AG08395 (cell line): ENCODE measurements around the gene CRIP2.

Experiments
- DNase-seq: peaks from one replicate; pipeline ENCODE4 v3.0.0; 2012; ENCODE audit warnings: mixed read lengths, low spot score

The CRIP2 gene

DNA sequence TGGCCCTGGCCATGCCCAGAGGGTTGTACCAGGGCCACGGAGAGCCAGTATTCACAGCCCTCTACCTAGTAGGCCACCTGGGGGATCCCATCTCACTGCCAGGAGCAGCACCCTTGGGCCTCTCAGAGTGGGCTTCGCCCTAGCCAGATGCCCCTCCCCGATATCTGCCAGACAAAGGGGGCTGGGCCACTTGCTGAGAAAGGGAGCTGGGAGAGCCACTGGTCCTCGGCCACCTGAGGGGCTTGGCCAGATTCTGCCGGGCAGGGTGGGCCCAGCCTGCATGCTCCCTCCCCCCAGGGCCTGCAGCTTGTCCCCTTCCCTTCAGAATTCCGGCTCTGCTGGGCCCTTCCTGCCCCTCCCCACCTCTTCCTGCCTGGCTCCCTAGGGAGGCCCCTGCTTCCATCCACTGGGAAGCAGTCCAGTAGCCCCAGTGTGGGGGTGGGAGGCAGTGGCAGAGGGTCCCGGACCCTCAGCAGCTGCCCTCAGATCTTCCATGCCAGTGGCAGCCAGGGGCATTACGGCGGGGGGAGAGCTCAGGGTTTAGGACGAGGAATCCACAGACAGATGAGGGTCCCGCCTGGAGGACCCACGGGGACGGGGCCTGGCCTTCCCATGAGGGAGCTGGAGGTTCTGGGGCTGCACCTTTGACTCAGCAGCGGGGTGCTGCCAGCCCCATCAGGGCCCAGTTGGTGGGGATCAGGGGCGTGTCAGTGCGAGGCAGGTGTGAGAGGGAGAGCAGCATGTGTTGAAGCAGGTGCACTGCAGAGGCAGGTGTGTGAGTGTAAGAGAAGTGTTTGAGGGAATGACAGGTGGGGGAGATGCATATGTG lies 2.4 kb downstream of the CRIP2 start:
- DNase-seq = no peak

DNA sequence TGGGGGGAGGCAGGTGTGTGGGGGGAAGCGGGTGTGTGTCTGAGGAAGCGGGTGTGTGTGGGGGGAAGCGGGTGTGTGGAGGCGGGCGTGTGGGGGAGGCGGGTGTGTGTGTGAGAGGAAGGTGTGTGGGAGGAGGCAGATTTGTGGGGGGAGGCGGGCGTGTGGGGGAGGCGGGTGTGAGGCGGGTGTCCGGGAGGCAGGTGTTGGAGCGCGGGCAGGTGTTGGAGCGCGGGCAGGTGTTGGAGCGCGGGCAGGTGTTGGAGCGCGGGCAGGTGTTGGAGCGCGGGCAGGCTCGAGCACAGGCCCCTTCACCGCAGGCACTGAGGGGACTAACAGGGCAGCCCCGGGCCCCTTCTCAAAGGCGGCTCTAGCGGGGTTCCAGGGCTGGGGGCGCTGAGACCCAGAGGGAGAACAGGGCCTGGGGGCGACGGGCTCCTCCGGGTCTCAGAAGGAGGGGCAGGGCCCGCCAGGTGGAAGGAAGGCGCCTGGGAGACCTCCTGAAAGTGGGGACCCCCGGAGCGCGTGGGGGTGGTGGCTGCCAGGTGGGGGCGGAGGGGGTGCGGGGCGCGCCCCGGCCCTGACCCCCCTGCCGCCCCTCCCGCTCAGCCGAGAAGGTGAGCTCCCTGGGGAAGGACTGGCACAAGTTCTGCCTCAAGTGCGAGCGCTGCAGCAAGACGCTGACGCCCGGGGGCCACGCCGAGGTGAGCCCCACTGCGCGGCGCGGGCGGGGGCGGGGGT lies 3.2 kb downstream of the CRIP2 start:
- no peak for DNase-seq

DNA sequence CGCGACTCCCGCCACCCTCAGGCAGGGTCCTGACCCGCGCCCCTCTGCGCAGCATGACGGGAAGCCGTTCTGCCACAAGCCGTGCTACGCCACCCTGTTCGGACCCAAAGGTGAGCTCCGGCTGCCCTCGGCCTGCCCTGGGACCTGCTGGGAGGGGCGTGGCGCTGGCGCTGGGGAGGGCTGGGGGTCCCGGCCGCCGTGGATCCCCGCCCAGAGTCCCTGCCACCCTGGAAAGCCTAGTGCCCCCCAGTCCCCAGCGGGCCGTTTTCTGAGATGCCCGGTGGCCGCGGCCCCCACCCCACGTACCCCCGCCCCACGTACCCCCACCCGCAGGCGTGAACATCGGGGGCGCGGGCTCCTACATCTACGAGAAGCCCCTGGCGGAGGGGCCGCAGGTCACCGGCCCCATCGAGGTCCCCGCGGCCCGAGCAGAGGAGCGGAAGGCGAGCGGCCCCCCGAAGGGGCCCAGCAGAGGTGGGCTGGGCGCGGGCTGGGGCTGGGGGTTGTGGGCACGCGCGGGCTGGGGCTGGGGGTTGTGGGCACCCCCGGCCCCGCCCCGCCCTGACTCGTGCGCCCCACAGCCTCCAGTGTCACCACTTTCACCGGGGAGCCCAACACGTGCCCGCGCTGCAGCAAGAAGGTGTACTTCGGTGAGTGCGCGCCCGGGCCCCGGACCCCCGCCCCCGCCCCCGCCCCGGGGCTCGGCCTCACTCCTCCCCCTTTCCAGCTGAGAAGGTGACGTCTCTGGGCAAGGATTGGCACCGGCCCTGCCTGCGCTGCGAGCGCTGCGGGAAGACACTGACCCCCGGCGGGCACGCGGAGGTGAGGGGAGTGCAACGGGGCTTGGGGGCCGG lies 4.0 kb downstream of the CRIP2 start:
- no peak for DNase-seq

DNA sequence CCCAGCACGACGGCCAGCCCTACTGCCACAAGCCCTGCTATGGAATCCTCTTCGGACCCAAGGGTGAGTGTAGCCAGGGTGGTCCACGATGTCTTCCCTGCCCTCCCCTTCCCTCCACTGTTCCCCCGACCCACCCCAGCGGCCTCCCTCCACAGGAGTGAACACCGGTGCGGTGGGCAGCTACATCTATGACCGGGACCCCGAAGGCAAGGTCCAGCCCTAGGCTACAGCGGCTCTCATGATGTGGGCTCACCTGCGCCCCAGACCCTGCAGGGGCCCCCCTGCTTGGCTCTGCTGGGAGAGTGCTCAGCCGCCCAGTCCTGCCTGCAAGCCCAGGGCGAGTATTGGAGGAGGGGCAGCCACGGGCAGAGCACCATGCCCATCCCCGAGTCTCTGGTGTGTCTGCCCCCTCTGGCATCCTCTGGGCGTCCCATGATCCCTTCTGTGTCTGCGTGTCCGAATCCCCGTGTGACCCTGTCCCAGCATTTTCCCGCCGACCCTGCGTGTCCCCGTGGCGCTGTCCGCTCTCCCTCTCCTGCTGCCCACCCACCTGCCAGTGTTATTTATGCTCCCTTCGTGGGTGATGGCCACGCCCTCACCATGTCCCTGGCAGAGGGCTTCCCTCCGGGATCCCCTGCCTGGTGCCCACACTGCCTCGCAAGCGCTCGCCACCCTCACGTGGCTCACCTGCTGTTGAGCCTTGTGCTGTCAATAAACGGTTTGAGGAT lies 5.0 kb downstream of the CRIP2 start:
- DNase-seq = no peak

DNA sequence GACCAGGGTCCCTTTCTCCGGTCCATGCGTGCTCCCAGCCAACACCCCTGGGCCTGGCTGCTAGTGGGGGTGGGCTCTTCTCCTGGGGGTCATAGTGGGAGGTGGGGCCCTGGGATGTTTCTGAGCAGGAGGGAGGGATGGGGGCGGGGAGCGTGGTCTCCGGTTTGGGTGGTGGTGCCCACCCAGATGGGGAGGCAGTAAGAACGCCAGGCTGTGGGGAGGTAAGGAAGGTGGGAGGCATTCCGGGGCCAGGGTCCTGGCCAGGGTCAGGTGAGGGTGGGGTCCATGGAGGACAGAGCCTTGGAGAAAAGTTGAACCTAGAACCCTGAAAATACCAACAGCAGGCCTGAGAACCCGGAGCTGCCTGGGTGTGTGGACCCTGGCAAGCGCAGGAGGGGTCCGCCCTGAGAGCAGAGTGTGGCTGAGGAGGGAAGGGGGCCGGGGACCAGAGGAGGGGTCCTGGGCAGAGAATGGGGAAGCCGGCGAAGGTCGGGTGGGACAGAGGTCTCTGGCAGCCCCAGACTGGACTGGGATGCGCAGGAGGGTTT lies 5.7 kb downstream of the CRIP2 start:
- no peak for DNase-seq

DNA sequence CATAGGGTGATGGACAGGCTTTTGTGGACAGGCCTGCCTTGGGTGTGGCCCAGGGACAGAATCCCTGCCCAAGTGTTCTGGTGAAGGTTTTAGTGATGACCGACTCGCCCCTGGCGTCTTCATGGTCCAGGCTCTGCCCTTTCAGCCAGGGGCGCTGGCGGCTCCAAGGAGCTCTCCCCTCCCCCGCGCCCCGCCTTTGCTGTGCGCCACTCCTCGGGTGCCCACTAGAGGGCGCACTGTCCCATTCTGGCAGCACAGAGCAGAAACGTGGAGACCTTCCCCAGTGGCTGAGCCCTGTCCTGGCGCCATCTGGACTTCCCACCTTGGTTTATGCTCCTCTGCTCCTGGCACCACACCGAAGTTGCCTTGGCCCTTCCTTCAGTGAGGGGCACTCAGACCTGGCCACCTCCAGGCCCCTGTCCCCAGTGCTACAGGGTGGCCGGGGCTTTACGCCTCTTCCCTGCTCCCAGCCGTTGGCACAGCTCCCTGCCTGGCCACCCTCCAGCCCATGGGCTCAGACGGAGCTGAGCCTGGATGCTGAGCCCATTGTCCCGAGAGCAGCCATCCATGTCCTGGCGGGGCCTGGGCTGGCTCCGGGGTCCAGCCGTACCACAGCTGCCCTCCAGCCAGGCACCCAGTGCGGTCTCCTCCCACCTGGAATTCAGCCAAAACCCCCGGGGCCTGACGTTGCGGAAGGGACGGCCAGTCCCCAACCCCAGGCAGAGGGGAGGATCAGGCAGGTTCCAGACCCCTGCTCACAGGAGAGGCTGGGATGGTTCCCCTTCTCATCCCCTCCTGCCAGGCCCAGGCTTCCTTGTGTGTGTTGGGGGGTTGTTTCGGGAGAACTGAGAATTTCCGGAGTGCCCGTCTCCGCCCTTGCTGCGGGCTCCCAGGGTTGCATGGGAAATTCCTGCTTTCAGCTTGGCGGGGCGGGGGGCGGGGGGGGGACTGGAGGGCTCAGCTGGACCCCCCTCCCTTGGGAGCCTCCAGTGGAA lies 6.5 kb downstream of the CRIP2 start:
- peak; percentile 93 for DNase-seq

DNA sequence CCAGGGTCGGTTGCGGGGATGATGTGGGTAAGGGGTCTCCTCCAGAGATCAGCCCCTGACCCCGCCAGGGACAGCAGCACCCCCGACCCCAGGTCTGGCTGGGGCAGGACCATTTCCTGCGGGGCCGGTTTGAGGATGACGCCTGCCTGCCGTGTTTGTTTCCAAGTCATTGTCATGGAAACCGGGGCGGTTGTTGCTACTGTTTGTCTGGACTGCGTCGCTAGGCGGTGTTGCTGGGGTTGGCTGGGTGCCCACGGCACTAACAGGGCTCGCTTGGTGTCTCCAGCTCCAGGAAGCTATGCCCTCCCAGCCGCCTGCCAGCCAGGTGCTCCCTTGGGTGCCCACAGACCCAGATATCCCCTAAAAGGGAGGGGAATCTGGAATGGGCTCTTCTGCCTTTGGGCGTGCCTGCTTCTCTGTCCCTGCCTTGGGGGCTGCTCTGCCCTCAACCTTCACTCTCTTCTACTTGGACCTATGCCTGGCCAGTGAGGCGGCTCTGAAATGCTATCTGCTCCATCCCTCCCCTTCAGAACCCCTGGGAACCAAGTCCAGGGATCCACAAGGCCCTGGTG lies 7.4 kb downstream of the CRIP2 start:
- DNase-seq = peak; percentile 97

DNA sequence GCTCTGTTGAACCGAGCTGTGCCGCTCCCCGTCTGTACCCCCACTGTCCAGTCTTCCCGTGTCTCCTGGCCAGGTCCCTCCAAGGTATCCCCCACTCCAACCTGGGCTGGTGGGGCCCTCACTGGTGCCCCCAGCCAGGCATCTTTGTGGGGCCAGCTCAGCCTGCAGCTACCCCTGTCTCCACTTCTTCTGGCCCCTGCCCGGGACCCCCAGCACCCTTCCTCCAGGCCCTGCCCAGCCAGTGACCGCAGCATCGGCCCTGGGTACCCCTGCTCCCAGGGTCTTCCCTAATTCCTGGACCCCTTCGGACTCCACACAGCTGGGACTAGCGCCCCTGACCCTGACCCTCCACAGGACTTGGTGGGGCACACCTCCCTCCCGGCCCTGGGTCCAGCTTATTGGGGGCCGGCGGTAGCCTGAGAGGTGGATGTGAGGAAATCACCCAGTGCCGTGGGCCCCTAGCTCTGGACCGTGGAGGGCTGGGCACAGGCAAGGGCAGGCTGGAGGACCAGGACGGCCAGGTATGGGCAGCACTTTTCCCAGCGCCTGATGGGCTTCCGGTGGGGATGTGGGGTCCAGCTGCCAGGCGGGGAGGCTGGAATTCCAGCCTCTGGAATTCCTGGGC lies 8.0 kb downstream of the CRIP2 start:
- no peak for DNase-seq

DNA sequence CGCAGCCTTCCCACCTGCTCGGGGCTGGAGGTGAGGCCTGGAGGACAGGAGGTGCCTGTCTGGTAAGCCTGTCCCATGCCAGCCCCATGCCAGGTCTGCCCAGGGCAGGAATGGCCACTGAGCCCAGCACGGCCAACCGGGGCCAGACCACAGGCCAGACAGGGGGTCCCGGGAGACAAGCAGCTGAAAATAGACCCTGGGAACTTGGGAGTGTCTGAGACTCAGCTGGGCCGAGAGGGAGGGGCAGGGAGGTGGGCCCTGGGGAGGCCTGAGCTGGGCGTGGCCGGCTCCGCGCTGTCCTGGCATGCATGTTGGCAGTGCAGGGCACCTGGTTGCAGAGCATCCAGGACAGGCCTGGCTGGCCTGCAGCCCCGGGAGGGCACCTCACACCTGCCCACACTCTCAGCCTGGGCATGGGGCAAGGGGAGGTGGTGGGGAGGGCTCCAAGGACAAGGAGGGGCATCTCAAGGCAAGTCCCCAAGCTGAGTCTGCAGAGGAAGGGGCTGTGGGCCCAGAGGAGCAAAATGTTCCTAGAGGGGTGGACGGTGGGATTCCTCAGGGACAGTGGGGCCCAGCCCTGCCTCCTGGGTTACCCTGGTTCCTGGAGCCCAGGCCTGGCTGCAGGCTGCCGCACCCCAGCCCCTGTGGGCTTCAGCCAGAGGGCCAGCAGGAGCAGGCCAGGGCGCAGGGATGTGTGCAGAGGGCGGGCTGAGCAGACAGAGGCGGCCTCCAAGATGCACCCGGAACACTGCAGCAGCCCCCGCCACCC lies 8.9 kb downstream of the CRIP2 start:
- no peak for DNase-seq

DNA sequence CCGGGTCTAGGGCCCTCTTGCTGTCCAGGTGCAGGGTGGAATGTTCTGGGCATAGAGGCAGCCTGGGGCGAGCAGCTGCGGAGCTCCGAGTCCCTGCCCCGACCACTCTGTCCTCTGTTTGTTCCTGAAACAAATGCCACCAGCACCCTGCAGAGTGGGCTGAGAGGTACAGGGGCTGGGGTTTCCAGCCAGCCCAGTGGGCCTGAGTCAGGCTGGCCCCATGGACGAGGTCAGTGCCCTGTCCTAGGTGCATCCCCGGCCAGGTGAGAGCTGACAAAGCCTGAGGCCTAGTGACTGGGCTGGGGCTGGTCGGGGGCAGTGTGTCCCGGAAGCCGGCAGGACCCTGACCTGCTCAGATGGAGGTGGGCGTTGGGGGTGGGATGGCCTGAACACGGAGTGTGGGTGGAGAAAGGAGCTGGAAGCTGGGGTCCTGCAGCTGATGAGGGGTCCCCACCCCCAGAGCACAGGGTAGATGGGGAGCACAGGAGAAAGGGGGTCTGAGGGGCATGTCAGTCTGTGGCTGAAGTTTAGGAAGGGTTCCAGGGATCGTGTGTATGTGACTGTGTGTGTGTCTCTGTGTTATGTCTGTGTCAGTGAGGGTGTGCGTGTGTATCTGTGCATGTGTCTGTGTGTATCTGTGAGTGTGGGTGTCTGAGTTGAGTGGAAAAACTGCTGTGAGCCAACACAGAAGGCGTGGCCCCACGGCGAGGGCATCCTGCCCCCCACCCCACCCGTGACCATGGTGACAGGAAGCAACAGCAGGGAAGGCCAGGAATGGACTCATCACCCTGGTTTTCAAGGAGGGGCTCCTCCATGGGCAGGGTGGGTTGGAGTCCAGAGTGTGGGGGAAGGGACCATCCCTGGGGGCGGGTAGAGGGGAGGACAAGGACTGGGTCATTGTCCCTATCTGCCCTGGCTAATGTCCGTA lies 9.7 kb downstream of the CRIP2 start:
- peak; percentile 60 for DNase-seq

DNA sequence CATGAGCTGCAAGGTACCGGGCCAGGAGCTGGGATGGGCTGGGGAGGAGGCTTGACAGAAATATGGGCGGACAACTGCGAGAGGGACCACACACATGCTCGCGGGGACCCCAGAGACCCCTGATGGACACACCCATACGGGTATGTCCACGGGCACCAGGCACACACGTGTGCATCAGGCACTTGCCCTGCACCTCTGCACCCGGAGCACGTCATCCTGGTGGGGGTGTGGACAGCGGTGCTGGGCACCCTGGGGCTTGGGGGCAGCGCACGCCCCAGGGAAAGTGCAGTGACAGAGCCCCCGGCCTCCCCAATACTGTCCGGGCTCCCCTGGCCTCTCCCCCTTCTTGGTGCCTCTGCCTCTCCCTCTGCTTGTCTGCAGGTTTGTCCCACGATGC lies 10.4 kb downstream of the CRIP2 start:
- no peak for DNase-seq

DNA sequence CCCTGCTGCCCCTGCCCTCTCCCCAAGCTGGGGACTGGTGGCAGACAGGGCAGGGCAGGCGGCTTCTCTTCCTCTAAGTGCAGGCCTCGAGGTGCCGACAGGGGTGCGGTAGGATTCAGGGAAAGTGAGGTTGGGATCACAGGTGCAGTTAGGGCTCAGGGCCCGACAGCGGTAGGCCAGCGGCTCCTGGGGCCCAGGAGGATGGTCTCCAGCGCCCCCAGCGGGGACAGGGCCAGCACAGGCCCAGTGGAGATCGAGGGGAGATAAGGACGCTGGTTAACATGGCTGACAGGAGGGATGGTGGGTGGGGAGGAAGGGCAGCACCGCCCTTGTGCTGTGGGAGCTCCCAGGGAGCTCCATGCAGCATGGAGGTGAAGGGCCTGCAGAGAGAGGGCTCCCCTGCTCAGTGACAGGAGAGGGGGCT lies 11.1 kb downstream of the CRIP2 start:
- DNase-seq = no peak

DNA sequence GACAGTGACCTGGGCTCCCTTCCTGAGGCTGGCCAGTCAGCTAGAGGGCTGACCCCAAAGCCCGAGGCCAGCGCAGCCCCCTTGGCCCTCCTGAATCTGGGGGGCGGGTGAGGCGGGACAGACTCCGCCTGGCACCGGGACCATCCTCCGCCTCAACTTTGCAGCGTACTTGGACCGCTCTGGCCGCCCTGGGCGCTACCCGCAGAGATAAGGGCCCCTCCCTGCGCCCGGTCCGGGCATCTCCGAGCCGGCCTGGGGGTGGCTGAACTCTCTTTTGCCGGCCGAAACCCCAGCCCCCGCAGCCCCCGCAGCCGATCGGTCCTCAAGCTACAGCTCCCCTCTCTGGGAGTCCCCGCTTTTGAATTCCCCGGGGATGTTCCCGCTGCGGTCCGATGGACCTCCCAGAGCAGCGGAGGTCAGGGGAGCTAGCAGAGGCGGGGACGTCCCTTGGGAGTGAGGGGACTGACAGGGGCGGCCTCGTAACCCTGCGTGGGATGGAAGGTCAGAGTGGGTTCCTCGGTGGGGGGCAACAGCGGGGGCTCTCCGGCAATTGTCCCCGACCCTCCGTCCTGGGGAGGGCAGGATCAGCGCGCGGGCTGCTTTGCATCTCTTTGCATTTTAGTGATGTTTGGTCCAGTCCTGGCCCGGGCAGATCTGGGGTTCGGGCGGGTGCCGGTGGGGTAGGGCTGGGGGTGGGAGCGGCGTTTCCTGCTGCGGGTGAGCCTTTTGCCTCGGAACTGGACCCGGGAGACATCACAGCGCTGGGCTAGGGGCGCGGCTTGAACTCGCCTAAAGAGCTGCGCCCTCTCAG lies 11.7 kb downstream of the CRIP2 start, which contains the start of gene CRIP1:
Gene CRIP1 (plus strand): TSS at position 724 of the 811 bp plus-strand sequence. CDS start 374 bp downstream, outside the sequence.
- no peak for DNase-seq

DNA sequence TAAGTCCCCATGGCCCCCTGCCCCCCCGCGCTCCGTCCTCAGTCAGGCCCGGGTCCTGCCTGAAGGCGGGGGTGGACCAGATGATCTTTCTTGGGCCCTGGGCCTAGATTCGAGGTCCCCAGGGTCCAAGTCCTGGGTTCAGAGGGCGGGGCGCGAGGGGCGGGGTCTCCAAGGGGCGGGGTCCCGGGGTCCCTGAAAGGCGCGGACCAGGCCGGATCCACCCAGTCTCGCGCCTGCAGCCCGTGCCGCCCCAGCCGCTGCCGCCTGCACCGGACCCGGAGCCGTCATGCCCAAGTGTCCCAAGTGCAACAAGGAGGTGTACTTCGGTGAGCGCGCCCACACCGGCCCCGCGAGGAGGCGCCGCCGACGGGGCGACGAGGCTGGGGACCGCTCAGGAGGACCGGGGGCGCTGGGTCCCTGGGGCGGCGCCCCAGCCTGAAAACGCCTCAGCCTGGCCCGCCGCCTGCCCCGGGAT lies 12.4 kb downstream of the CRIP2 start:
- no peak for DNase-seq

DNA sequence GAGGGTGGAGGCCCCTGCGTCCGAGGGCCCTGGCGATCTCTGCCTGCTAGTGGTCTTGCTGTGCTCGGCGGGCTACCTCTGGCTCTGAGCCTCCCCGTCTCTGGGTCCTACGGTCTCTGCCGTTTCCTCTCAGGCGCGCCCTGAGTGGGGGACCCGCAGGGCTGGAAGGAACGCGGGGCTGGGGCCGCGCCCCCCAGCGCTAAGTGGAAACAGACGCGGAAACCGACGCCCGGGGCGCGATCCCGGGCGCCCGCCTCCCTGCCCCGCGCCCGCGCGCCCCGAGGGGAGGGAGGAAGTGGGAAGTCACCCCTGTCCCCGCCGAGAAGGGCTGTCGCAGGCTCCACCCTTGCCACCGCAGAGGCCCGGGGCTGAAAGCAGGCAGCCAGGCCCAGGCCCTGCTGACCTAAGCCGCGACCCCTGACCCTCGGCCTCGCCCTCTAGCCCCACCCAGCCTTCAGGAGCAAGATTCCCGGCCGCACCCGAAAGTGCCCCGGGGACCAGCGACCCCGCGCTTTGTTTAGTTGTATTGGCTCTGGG lies 12.9 kb downstream of the CRIP2 start:
- no peak for DNase-seq
